Fibroblast of peridontal ligament (primary cell): ENCODE results near the gene KLHL18.
"Not testable (repeated sequence)": the region's sequence is repeated elsewhere in the genome, so short reads cannot be mapped to it uniquely, and the experiment has no call there.

Experiments
- DNase-seq: peaks from one replicate; pipeline ENCODE4 v3.0.0-alpha.2; 2010; ENCODE audit errors: extremely low read depth

The KLHL18 gene

GRCh38 chr3:47313341-47314055, 30.8 kb downstream of the KLHL18 start:
- DNase-seq = no peak

DNA sequence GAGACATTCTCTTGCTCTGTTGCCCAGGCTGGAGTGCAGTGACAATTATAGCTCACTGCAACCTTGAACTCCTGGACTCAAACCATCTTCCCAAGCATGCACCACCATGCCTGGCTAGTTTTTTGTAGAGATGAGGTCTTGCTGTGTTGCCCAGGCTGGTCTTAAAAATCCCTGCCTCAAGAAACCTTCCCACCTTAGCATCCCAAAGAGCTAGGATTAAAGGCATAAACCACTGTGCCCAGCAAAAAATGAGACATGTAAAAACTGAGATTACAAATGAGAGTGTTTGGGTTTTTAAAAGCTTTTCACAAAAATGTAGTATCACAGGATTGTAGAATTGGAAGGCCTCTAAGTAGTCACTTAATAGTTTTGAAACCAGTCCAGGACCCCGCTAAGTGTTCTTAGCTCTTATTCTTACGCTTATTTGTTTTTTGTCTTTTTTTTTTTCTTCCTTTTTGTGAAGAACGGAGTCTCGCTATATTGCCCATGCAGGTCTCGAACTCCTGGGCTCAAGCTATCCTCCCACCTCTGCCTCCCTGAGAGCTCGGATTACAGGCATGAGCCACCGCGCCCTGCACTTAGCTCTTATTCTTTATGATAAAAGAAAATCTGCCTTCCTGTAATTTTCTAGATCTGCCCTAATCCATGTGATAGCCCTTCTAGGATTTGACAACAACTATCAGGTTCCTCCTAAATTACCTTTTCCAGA, 31.5 kb downstream of the KLHL18 start:
- no peak for DNase-seq

DNA sequence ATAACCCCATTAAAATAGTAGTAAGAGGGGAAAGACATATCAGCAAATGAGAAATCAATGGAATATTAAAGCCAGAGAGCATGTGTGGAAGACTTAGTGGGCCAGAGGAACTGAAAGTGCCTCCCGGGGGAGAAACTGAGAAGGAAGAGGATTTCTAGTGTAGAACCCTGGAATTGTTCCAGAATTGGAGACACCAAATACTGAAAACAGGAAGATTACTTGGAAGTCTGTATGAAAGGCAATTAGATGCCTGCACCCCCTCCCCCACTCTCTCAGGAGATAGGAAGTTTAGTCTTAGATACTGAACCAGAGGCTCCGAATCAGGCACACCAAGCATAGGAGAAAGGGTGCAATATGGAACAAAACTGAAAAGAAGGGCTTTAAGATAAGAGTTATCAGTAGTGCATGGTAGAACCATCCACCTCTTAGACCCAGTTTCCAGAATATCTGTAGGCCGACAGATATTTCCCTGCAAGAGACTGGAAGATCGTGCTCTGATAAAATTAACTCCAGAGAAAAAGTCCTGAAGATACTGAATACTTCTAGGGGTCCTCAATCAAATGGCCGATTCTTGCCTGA, 32.4 kb downstream of the KLHL18 start:
- DNase-seq = peak; percentile 27

- not testable (repeated sequence) for DNase-seq
These were observed 33.4 kb downstream of the KLHL18 start for GRCh38 chr3:47316151-47316550.

DNA sequence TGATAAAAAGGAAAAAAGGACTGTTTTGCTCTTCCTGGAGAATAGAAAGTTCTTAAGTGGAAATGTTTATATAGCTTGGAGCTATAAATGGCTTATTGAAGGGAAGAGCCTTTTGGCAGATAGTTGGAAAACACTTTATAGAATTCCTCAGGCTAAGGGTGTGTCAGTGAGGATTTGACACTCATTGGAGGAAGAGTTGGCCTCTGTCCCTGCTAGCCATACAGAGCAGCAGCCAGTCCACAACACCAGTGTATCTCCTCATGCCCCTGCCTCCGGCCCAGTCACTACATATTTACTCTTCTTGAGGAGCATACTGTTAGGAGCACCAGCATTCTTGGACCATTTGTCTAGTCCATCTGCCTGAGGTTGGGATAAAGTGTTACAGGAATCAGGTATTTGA, 36.2 kb downstream of the KLHL18 start:
- peak; percentile 23 for DNase-seq

- no peak for DNase-seq
These were observed 37.2 kb downstream of the KLHL18 start for GRCh38 chr3:47319956-47320355.

DNA sequence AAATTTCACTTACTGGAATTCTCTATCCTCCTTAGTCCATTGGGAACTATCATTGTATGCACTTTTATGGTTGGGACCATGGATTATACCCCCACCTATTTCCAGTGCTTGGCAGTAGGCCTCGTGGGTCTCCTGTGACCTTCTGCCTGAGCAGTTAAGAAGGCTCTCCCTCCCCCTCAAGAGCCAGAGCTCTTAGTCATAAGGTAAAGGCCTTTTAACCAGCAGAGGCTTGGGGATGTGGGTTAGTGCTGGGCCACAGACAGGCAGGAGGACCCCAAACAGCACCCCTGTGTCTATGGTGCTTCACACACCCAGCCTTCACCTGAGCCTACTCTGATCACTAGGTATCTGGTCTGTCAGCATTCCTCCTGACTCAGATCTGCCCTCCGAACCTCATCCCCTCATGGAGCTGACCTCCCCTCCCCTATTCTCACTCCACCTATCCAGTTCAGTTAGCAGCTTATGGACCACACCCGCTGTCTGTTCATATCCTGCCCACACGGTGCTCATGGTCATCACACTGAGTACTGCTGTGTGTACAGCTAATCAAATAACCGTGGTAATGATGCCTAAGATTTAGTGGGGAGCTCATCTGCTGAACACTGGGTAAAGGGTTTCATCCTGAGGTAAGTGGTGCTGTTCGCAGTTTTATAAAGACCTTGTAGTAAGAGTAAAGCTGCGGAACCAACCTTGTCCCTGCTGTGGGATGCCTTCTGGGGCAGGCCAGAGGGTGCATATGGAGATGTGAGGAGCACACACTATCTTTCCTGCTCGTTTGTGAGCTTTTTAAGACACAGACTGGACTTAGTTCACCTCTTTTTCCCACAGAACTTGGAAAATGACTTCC, 40.9 kb downstream of the KLHL18 start:
- DNase-seq = no peak

DNA sequence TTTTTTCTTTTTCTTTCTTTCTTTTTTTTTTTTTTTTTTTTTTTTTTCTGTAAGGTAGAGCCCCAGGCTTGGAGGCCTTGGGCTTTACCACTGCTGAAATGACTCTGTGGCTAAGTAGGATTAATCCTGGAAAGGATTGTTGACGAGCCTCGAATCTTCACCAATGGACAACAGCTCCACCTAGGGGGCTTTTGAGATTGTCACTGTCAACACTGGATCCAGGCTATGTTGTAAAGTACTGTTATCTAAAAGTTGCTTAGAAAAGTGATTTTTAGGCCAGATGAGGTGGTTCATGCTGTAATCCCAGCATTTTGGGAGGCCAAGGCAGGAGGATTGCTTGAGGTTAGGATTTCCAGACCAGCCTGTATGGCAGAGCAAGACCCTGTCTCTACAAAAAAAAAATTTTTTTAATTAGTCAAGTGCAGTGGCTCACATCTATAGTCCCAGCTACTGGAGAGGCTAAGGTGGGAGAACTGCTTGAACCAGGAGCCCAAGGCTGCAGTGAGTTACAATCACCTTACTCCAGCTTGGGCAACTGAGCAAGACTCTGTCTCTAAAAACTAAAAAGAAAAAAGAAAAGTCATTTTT, 41.6 kb downstream of the KLHL18 start:
- DNase-seq = peak; percentile 91

DNA sequence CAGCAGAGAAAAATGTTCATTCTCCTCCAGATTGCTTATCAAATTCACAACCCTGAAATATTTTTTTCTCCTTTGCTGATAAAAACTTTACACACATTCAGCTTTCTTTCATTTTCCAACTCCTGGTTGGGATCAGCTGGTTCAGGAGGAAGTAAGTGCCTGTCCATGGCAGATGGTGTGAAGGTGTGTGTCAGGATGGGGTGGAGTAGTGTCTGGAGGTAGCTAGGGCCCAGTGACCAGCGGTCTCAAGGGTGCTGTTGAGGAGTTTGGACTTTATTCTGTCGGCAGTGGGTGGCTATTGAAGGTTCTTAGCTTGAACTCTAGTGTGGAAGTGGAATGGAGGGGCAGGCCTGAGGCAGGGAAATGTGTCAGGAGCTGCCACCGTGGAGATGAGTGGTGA, 51.2 kb downstream of the KLHL18 start:
- DNase-seq = no peak

DNA sequence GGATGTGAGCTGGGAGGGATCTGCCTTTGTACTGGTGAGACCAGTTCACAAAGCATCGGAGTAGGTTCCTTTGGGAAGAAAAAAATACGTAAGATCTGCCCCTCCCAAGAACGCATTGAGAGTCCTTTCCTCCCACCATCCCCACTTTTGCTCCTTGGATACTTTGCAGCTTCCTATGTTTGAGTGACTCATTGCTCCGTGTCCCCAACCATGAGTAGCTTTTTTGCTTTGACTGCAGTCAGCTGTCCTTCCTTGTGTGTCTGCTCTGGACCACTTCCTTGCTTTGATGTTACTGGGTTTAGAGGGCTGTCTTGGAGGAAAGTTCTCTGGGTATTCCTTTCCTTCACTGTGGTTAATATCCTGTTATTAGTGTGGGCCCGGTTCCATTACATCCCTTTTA, 54.9 kb downstream of the KLHL18 start:
- DNase-seq = no peak

- DNase-seq = no peak
These were observed 57.2 kb downstream of the KLHL18 start for GRCh38 chr3:47339951-47340350.

GRCh38 chr3:47340866-47341265, 58.1 kb downstream of the KLHL18 start:
- DNase-seq = no peak

- no peak for DNase-seq
These were observed 59.4 kb downstream of the KLHL18 start for GRCh38 chr3:47342151-47342550.

DNA sequence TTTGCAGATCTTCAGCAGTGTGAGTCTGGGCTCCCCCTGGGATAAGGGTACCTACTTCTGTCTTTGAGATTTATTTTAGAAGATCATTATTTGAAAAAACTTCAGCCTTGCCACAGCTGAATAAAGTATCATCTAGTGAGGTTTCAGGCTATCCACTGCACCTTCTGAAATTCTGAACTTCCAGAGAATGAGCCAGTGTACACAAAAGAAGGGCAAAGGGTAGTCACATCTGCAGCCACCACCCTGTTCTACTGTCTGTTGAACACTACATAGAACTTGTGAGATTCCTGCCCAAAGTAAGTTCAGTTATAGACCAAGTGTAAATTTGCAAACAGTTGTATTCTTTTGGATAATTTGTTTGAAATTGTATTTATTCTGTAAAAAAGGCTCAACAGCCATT, 60.1 kb downstream of the KLHL18 start:
- DNase-seq = no peak

DNA sequence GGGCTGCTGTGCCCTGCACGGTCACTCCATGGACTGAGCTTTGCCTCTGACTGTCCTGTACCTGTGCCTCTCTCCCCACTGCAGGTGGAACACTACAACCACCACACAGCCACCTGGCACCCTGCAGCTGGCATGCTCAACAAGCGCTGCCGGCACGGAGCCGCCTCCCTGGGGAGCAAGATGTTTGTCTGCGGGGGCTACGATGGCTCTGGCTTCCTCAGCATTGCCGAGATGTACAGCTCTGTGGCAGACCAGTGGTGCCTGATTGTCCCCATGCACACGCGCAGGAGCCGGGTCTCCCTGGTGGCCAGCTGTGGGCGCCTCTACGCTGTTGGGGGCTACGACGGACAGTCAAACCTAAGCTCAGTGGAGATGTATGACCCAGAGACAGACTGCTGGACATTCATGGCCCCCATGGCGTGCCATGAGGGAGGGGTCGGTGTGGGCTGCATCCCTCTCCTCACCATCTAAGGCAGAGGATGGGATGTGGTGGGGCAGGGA, 60.8 kb downstream of the KLHL18 start:
- no peak for DNase-seq

- DNase-seq = no peak
These were observed 62.2 kb downstream of the KLHL18 start for GRCh38 chr3:47344971-47345370.

DNA sequence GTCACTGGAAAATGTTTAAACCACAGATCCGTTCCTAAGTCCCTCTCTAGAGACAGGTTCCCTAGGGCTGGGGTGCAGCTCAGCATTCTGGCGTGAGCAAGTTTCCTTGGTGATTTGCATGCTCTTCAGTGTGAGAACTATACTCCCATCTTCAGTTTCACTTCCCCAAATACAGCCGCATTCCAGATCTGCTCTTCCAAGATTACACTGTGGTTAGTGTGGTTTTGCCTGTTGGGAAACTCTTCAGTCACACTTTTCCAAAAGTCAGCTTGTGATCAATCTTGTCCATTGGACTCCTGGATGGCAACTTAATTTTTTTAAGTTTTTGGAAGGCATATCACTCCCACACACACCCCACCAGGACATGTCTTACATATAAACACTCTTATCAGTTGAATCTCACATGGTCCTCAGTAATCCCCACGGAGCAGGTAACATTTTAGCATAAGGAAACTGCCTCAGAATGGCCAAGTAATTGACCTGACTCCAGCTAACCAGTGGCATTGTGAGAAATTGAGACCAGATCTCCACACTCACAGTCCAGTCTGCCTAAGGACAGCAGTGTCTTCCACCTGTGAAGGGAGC, 64.6 kb downstream of the KLHL18 start:
- DNase-seq = peak; percentile 92

DNA sequence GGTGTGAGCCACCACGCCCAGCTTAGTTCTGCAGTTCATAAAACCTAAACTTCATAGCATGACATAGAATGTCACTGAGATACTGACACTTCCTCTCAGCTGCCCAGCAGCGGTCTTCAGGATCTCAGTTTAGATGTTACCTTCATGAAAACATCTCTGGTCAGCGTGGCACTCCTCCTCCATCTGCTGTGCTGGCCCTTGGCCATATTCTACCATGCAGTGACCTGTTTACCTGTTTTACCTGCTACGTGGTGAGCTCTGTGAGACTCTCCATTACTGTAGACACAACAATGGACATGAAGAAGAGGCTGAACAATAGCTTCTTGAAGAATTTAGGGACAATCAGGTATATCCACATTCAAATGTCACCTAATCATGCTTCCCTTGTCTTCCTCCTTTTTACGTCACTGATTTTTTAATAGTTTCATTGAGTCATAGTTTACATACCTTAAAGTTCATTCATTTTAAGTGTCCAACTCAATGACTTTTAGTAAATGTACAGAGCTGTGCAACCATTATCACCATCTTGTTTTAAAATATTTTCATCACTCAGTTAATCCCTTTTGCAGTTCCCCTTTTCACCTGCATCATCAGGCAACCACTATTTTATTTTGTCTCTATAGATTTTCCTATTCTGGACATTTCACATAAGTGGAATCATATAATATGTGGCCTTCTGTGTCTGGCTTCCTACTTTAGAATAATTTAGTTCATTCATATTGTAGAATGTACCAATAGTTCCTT, 65.8 kb downstream of the KLHL18 start:
- DNase-seq = no peak

DNA sequence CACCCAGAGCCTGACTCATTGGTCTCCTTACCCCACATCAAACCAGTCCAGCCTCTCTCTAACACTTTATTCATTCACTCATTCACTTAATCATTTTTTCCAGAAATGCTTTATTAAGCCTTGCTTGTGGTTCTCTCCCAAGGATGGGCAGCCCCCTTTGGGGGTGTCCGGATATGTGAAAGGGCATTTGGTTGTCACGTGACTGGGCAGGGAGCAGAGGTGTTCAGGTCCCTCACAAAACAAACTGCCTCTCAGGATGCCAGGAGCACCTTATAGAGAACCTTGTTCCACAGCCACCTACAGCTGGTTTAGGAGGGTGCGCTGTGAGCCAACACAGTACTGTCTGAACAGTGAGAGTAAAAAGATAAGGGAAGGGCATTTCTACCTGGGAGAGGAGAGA, 72.3 kb downstream of the KLHL18 start:
- no peak for DNase-seq

DNA sequence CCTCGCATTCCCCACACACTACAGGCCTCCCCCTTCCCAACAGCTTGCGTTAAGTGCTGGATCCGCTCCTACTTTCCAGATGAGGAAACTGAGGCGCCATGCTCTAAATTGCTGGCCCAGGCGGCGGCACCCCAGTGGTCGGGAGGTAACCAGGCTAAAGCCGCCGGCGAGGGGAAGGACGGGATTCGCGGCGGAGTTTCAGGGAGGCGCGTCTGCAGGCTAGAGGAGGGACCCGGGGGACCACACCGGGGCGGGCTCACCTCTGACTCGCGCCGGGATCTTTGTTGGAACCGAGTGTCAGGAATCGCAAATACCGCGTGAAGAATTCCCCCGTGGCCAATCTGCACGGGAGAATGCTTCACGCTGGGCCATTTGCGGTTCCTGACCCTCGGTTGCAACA, 73.5 kb downstream of the KLHL18 start:
- no peak for DNase-seq

DNA sequence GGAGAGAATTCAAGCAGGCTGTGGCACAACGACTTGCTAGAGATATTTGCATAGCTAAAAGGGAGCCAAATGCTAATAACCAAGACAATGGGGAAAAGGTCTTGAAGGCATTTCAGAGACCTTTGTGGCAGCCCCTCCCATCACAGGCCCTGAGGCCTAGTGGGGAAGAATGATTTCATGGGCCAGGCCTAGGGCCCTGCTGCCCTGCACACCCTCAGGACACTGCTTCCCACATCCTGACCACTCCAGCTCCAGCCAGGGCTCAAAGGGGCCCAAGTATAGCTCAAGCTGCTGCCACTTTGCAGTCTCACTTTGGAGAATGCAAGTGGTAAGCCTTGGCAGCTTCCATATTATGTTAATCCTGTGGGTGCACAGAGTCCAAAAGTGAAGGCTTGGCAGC, 76.6 kb downstream of the KLHL18 start:
- no peak for DNase-seq
